Stimulated activated CD4-positive, alpha-beta T cell treated with anti-CD3 and anti-CD28 coated beads, TNF-alpha, amount 100 ng/mL, for 48 hours (primary cell): ENCODE data around the gene MFSD12.
"Not testable (repeated sequence)": the region's sequence is repeated elsewhere in the genome, so short reads cannot be mapped to it uniquely, and the experiment has no call there.

Experiments used
- DNase-seq, 3 donors: peaks; one replicate each; pipeline ENCODE4 v3.0.0-alpha.2; 2020; ENCODE audit warnings: low read depth in 3 of 3

Gene MFSD12

DNA sequence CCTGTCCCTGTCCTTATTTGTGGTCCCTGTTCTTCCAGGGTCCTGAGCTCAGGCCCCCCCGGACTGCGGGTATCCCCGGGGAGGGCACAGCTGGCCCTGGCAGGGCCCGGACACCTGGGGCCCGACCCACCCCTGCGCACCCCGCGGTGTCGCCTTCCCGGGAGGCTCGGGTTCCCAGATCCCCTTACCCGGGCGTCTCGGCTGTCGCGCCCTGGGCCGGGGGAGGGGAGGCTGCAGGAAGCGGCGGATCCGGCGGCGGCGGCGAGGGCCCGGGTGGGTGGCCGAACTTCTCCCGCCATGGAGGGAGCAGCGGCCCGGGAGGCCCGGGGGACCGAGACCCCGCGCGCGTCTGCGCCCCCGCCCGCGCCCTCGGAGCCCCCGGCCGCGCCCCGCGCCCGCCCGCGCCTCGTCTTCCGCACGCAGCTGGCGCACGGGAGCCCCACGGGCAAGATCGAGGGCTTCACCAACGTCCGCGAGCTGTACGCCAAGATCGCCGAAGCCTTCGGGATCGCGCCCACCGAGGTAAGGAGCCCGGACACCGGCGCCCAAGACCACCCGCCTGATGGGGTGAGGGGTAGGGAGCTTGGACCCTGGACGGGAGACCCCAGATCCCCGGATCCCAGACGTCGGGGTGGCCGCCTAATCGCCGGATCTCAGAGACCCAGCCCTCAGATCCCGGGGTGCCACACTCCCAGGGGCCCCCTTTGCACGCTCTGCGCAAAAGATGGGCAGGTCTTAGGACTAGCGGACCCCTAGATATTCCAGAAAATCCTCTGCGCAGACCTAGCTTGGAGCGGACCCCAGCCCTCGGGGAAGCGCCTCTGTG lies 28.1 kb upstream of the MFSD12 start, which contains the start of gene GIPC3:
GIPC3 (plus strand) TSS at position 178 of the 826 bp plus-strand sequence; CDS start at position 298, 120 bp downstream.
- DNase-seq, result no peak

DNA sequence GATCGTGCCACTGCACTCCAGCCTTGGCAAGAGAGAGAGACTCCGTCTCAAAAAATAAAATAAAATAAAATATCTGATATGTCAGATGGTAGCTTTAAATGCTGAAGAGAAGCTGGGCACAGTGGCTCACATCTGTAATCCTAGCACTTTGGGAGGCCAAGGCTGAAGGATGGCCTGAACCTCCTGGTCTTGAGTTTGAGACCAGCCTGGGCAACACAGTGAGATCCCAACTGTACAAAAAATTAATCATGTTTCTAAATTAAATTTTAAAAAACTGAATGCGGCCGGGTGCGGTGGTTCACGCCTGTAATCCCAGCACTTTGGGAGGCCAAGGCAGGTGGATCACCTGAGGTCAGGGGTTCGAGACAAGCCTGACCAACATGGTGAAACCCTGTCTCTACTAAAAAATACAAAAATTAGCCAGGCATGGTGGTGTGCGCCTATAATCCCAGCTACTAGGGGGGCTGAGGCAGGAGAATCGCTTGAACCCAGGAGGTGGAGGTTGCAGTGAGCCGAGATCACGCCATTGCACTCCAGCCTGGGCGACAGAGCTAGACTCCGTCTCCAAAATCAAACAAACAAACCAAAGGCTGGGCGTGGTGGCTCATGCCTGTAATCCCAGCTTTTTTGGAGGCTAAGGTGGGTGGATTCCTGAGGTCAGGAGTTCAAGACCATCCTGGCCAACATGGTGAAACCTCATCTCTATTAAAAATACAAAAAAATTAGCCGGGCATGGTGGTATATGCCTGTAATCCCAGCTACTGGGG lies 26.8 kb upstream of the MFSD12 start:
- DNase-seq, result not testable (repeated sequence)

GRCh38 chr19:3581792-3582191 lies 24.4 kb upstream of the MFSD12 start:
- DNase-seq, result not testable (repeated sequence)

DNA sequence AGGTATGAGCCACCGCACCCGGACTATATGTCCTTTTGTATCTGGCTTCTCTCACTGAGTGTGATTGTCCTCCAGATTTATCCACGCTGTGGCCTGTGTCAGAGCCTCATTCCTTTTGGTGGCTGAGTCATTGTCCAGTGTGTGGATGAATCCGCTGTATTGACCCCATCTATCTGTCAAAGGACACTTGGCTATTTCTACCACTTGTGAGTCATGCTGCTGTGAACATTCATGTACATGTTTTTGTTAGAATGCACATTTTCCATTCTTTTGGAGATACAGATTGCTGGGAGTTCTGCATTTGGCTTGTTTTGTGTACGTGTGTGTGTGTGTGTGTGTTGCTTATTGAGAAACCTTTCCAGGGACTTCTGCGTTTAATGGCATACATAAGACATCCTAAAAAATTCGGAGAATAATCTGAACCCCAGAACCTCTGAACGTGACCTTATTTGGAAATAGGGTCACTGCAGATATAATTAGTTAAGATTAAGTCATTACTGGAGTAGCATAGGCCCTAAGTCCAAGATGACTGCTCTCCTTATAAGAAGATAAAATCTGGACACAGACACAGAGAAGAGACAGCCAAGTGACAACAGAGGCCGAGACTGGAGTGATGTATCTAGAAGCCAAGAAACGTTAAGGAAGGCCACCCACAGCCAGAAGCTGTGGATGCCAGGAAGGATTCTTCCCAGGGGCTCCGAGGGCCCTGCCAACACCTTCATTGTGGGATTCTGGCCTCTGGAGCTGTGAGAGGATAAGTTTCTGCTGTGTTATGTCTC lies 23.0 kb upstream of the MFSD12 start:
- DNase-seq, result no peak

- no peak for DNase-seq
Observed at GRCh38 chr19:3578390-3578789, 21.0 kb upstream of the MFSD12 start.

DNA sequence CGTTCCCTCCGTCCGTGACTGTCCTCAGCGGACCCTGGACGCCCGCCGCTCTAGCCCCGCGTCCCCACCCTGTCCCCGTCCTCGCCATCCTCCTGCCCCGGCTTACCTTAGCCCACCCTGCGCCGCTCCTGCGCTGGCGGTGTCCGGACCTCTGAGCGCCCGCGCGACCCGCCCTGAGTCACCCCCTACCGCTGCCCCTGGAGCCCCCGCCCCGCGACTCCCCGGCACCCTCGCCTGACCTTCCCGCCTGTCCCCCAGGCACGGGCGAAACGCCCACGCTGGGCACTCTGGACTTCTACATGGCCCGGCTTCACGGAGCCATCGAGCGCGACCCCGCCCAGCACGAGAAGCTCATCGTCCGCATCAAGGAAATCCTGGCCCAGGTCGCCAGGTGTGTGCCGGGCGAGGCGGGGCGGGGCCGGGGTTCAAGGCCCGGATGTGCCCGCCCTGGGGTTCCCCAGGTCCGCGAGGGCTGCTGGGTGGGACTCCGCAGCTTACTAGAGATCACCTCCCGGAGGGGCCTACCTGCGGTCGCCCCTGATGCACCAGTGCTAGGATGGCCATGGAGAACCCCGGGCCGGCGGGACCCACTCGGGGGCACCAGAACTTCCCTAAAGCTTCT lies 20.4 kb upstream of the MFSD12 start:
- DNase-seq, result no peak

DNA sequence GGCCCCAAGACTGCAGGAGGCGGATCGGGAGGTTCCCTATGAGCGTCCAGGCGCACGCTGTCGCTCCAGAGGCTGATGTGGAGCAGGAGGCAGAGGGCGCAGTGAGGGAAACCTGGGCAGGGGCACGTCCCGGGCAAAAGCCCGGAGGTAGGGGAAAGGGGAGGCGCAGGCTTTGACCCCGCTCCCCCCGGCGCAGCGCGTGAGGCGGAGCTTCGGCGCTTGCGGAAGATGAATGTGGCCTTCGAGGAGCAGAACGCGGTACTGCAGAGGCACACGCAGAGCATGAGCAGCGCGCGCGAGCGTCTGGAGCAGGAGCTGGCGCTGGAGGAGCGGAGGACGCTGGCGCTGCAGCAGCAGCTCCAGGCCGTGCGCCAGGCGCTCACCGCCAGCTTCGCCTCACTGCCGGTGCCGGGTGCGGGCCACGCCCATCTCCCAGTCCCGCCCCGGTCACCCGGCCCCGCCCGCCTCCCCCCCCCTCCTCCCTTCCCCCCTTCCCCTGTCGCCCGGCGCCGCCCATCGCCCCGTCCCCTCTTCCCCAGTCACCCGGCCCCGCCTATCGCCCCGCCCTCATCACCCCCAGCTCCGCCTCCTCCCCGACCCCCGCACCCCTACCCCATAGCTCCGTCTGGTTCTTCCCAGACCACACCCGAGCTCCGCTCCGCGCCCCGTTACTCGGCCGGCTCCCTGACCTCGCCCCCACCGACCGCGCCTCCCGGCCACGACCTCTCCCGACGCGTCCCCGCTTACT lies 19.5 kb upstream of the MFSD12 start:
- no peak for DNase-seq

- DNase-seq, result no peak
Observed at GRCh38 chr19:3575949-3576673, 18.7 kb upstream of the MFSD12 start.

DNA sequence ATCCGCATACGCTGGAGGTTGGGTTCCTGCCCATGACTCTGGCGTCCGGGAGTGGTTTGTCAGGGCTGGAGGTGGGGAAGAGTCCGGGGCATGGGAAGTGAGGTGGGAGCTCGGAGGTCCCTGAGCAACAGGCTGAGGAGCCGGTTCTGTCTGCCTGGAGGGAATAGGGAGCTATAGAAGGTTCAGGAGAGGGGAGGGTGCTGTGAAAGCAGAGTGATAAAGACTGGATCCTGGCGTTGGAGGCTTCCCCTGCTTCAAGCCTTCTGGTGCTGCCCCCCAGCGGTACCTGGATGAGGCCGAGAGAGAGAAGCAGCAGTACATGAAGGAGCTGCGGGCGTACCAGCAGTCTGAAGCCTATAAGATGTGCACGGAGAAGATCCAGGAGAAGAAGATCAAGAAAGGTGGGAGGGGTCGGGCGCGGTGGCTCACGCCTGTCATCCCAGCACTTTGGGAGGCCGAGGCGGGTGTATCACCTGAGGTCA lies 17.9 kb upstream of the MFSD12 start:
- no peak for DNase-seq

GRCh38 chr19:3573858-3574637 lies 16.7 kb upstream of the MFSD12 start:
- DNase-seq, result peak; percentile 89 to 96 (median 95)

GRCh38 chr19:3573162-3573857 lies 15.9 kb upstream of the MFSD12 start:
- no peak for DNase-seq

DNA sequence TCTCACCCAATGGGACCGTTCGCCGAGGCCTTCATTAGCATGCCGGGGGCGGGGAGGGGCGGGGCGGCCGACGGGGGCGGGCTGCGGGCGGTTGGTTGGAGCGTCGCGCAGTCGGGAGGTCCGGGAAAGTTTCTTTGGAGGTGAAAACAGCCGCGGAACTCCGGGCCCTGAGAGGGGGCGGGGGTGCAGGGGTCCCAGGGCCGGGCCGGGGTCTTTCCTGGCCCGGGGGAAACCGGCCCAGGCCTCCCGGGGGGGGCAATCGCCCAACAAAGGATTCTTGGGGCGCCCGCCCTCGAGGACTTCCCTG lies 15.4 kb upstream of the MFSD12 start, which contains the start of gene HMG20B:
HMG20B (plus strand) TSS at position 90 of the 307 bp plus-strand sequence. CDS start 366 bp downstream, outside the sequence.
- DNase-seq, result no peak

DNA sequence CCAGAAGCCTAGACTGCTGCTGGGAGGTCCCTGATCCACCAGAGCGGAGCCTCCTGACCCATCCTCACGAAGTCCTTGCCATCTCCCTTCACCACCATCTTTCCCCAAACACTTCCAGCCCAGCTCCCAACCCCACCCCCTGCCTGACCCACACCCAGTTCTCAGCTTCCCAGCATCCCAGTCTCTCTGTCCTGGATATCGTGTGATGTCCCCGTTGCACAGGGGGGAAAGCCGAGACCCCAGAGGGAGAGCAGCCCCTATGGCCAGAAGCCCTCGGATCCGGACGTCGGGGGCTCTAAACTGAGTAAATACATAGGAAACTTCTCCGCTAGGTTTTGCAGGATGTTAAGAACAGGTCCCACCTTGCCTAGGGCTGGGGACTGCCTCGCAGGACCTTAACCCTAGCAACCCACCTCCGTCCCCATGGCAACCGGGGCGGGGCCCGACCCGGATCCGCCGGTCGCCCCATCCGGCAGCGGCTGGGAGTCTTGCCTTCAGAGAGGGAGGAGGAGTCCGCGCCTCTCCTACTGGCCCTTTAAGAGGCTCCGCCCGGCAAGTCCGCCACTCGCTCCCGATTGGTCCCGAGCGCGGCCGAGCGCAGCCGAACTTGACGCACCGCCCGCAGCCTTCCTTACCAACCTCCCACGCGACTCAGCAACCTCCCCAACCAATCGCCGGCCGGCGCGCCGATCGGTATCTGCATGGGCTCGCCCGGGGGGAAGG lies 14.9 kb upstream of the MFSD12 start:
- peak; percentile 99 to 100 (median 99) for DNase-seq

- no peak for DNase-seq
Observed at GRCh38 chr19:3570606-3571011, 13.2 kb upstream of the MFSD12 start.

- DNase-seq, result not testable (repeated sequence)
Observed at GRCh38 chr19:3570042-3570441, 12.7 kb upstream of the MFSD12 start.

DNA sequence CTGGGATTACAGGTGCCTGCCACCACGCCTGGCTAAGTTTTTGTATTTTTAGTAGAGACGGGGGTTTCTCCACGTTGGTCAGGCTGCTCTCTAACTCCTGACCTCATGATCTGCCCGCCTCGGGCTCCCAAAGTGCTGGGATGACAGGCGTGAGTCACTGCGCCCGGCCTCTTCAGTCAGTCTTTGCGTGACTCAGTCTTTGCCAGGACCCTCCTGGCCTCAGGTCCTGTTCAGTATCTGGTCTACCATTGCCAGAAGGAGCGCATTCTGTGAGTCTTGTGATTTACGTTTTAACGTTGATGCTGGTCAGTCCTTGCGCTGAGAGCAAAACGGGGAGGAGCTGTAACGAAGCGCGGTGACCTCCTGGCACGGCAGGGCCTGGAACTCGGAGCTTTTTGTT lies 7.8 kb upstream of the MFSD12 start:
- no peak for DNase-seq

DNA sequence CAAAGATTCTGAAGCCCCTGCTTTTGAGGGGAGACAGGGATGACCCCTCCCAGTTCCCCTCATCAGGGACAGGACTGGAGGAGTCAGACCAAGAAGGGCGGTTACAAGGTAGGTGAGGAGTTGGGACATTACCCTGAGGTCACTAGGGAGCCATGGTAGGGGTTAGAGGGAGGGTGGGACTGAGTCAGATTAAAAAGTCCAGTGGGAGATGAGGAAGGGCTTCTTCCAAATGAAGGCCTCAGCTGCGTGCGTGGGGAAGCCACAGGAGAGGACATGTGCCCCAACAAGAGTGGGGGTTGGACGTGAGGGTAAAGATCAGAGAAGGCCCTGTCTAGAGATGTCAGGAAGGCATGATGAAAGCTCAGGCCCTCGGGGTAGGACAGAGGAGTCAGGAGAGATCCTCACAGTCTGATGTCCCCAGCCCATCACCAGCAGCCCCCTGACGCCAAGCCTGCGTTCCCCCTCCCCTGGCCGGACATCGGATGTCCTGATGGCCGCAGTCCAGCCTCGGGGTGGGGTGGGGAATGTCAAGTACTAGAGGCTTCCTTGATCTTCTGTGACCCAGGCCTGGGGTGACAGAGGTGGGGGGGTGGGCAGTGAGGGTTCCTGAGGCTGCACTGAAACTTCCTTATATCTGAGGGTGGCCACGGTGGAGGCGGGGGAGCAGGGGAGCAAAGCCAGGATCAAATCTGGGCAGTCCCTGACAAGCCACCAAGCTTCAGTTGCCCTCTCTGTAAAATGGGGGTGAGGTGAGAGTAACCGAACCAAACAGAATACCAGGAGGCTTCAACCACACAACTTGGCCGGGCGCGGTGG lies 6.5 kb upstream of the MFSD12 start:
- no peak for DNase-seq
